ENCODE results near the gene SPAG9.

- no peak for TF ChIP-seq CTCF (IDR thresholded peaks at IDR 0.05)
- no peak for TF ChIP-seq POLR2AphosphoS5 (IDR thresholded peaks at IDR 0.05)
Observed at GRCh38 chr17:51032850-51033249, 87.8 kb downstream of the SPAG9 start.
